Ascending aorta (tissue), 2 donors: ENCODE measurements around the gene SUGP2. TPM values are rescaled to one million over a fixed set of nuclear protein-coding genes. Genes with fewer than 3 reads are reported as not detected.

Experiments
- DNase-seq, 2 donors: peaks; one replicate each; pipeline ENCODE4 v3.0.0-alpha.2; 2019; ENCODE audit warnings: low spot score in 2 of 2
- H3K27ac ChIP-seq, 2 donors: fragments of 200-600 bp; sonication (generic); one replicate each; pipeline ENCODE4 v1.5.1; 2016 to 2017; ENCODE audit warnings: mild to moderate bottlenecking in 1 of 2
- H3K27me3 ChIP-seq: fragments of 200-600 bp; sonication (generic); one replicate; pipeline ENCODE4 v1.5.1; 2017
- H3K36me3 ChIP-seq, 2 donors: fragments of 200-600 bp; sonication (generic); one replicate each; pipeline ENCODE4 v1.5.1; 2016
- H3K4me1 ChIP-seq, 2 donors: fragments of 200-600 bp; sonication (generic); one replicate each; pipeline ENCODE4 v1.5.1; 2016 to 2017; ENCODE audit warnings: mild to moderate bottlenecking in 1 of 2
- H3K4me3 ChIP-seq, 2 donors: fragments of 200-600 bp; sonication (generic); one replicate each; pipeline ENCODE4 v1.5.1; 2016 to 2017; ENCODE audit warnings: mild to moderate bottlenecking in 1 of 2
- H3K9me3 ChIP-seq, 2 donors: fragments of 200-600 bp; sonication (generic); one replicate each; pipeline ENCODE4 v1.5.1; 2016
- CTCF ChIP-seq, 3 experiments: fragments of 200-600 bp in 2 of 3; fragments of 450-650 bp in 1 of 3; sonication (generic) in 2 of 3; IDR thresholded peaks; one replicate each; pipeline ENCODE4 v1.5.1; 2016 to 2019; ENCODE audit warnings: antibody characterized with exemption in 3 of 3, mild to moderate bottlenecking in 1 of 3, moderate library complexity in 1 of 3
- intact Hi-C: fragments of 100-400 bp; cut with DNase I; formaldehyde crosslinking; loops from one replicate; pipeline ENCODE4 v1.15.1; 2023
- total RNA-seq: library from RNA; depleted of rRNA; stranded (reverse); fragments of >200 nt; gene quantifications from one replicate; pipeline ENCODE4 v1.1.0, GENCODE V29; 2016

Gene SUGP2
- total RNA-seq, 1 donor from 2014 or later, result 23.6 TPM

- no peak overlapping the region for H3K4me3 ChIP-seq
- intact Hi-C loops, result no loop called here
- no peak overlapping the region for H3K27ac ChIP-seq
- H3K27me3 ChIP-seq, result no peaks in the 10 kb centered on the region
- DNase-seq, result no peak
- TF ChIP-seq CTCF (IDR thresholded peaks at IDR 0.05), result no peak
- peaks cover 0 to 5% of the 10 kb centered on the region in 2 donors for H3K36me3 ChIP-seq
- H3K4me1 ChIP-seq, result no peaks in the 10 kb centered on the region
- H3K9me3 ChIP-seq, result no peaks in the 10 kb centered on the region
Measured at GRCh38 chr19:19076476-19076875, 43.2 kb upstream of the SUGP2 start.

DNA sequence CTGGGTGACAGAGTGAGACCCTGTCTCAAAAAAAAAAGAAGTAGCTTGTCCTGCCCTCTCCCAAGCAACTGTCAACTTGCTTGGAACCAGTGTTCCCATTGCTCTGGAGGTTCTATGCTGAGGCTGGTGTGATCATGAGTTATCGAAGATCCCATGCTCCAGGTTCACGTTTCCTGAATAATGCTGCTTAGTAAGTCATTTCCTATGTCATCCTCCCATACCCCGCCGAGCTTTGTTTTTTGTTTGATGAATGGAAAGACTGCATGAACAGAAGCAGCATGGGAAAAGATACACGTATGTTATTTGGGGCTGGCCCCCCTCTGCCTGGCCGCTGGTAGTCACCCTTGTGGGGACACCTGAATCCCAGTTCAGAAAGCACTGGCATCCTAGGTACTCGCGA lies 41.8 kb upstream of the SUGP2 start:
- Histone ChIP-seq H3K36me3 (peaks cover 0 to 5% of the 10 kb centered on the region in 2 donors), H3K4me1 (no peaks in the 10 kb centered on the region), H3K4me3 (no peak overlapping the region), H3K27me3 (no peaks in the 10 kb centered on the region), H3K9me3 (no peaks in the 10 kb centered on the region), H3K27ac (no peak overlapping the region)
- DNase-seq, result no peak
- intact Hi-C loops, result no loop called here
- TF ChIP-seq CTCF (IDR thresholded peaks at IDR 0.05), result no peak

GRCh38 chr19:19074196-19074882 lies 41.0 kb upstream of the SUGP2 start:
- no peaks in the 10 kb centered on the region for H3K9me3 ChIP-seq
- no peak for DNase-seq
- no peaks in the 10 kb centered on the region for H3K27me3 ChIP-seq
- no peak overlapping the region for H3K4me3 ChIP-seq
- H3K4me1 ChIP-seq, result peaks cover 0 to under 1% of the 10 kb centered on the region in 2 donors
- no peak for TF ChIP-seq CTCF (IDR thresholded peaks at IDR 0.05)
- no peak overlapping the region for H3K27ac ChIP-seq
- intact Hi-C loops, result no loop called here
- peaks cover 0 to 5% of the 10 kb centered on the region in 2 donors for H3K36me3 ChIP-seq

DNA sequence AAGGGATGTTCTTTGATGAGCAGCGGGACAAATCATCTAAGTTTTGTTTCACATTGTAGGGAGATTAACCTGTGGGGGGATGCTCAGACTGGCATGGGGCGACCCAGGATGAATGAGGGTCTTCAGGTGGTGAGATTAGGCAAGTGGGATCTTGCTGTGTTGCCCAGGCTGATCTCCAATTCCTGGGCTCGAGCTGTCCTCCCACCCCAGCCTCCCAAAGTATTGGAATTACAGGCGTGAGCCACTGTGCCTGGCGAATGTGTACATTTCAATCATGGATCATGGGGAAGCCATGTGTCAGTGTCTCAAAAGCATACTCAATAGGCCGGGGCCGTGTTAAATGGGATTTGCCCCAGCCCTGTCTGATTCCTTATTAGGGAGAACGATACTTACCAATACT lies 38.6 kb upstream of the SUGP2 start:
- no peak overlapping the region for H3K27ac ChIP-seq
- no peaks in the 10 kb centered on the region for H3K9me3 ChIP-seq
- no peaks in the 10 kb centered on the region for H3K27me3 ChIP-seq
- intact Hi-C loops, result no loop called here
- H3K4me3 ChIP-seq, result no peak overlapping the region
- H3K4me1 ChIP-seq, result peaks cover 0 to 6% of the 10 kb centered on the region in 2 donors
- no peak for TF ChIP-seq CTCF (IDR thresholded peaks at IDR 0.05)
- no peaks in the 10 kb centered on the region for H3K36me3 ChIP-seq
- no peak for DNase-seq

GRCh38 chr19:19068659-19069654 lies 35.6 kb upstream of the SUGP2 start:
- no peak for TF ChIP-seq CTCF (IDR thresholded peaks at IDR 0.05)
- Histone ChIP-seq H3K27me3 (no peaks in the 10 kb centered on the region), H3K27ac (peak overlapping the region; percentile 56 to 59), H3K9me3 (no peaks in the 10 kb centered on the region), H3K4me1 (peaks cover 0 to 22% of the 10 kb centered on the region in 2 donors), H3K4me3 (no peak overlapping the region), H3K36me3 (no peaks in the 10 kb centered on the region)
- intact Hi-C loops, result no loop called here
- no peak for DNase-seq
